HG02981 (cell line): ENCODE results near the gene PLXNA4.
"Not testable (repeated sequence)": the region's sequence is repeated elsewhere in the genome, so short reads cannot be mapped to it uniquely, and the experiment has no call there.

Experiments used
- ATAC-seq: cut with Tn5 transposase; IDR thresholded peaks from one replicate; pipeline ENCODE4 v1.9.1; 2021; ENCODE audit warnings: mild to moderate bottlenecking, moderate library complexity; ENCODE audit not compliant: unreplicated experiment

The PLXNA4 gene

GRCh38 chr7:132397070-132397469 lies 179.2 kb downstream of the PLXNA4 start:
- no peak for ATAC-seq

GRCh38 chr7:132395361-132395760 lies 180.9 kb downstream of the PLXNA4 start:
- ATAC-seq, result no peak

- no peak for ATAC-seq
Measured at GRCh38 chr7:132394283-132395198, 181.7 kb downstream of the PLXNA4 start.

- no peak for ATAC-seq
Measured at GRCh38 chr7:132393789-132394261, 182.4 kb downstream of the PLXNA4 start.

- ATAC-seq, result no peak
Measured at GRCh38 chr7:132392713-132393112, 183.6 kb downstream of the PLXNA4 start.

- no peak for ATAC-seq
Measured at GRCh38 chr7:132390705-132391104, 185.6 kb downstream of the PLXNA4 start.

GRCh38 chr7:132390049-132390448 lies 186.2 kb downstream of the PLXNA4 start:
- not testable (repeated sequence) for ATAC-seq

GRCh38 chr7:132388688-132389087 lies 187.6 kb downstream of the PLXNA4 start:
- ATAC-seq, result no peak

GRCh38 chr7:132387596-132387995 lies 188.7 kb downstream of the PLXNA4 start:
- no peak for ATAC-seq

GRCh38 chr7:132386201-132386681 lies 190.0 kb downstream of the PLXNA4 start:
- no peak for ATAC-seq

GRCh38 chr7:132383962-132384361 lies 192.3 kb downstream of the PLXNA4 start:
- no peak for ATAC-seq

- ATAC-seq, result no peak
Measured at GRCh38 chr7:132381742-132382472, 194.4 kb downstream of the PLXNA4 start.

- no peak for ATAC-seq
Measured at GRCh38 chr7:132380059-132380458, 196.2 kb downstream of the PLXNA4 start.

GRCh38 chr7:132379292-132379691 lies 197.0 kb downstream of the PLXNA4 start:
- ATAC-seq, result no peak

GRCh38 chr7:132377703-132378584 lies 198.3 kb downstream of the PLXNA4 start:
- no peak for ATAC-seq

GRCh38 chr7:132377015-132377414 lies 199.3 kb downstream of the PLXNA4 start:
- no peak for ATAC-seq

GRCh38 chr7:132376361-132377013 lies 199.8 kb downstream of the PLXNA4 start:
- ATAC-seq, result no peak

- no peak for ATAC-seq
Measured at GRCh38 chr7:132373879-132374278, 202.4 kb downstream of the PLXNA4 start.

- ATAC-seq, result no peak
Measured at GRCh38 chr7:132373041-132373440, 203.2 kb downstream of the PLXNA4 start.

- ATAC-seq, result no peak
Measured at GRCh38 chr7:132371948-132372347, 204.3 kb downstream of the PLXNA4 start.
